A673 (cell line): ENCODE data around the gene CERS5.

Source experiments
- EZH2 ChIP-seq: fragments of 200-600 bp; sonication (generic); IDR thresholded peaks from 2 replicates; pipeline ENCODE4 v1.6.1; 2017; ENCODE audit warnings: borderline replicate concordance, low read depth, mild to moderate bottlenecking, mixed read lengths, antibody characterized with exemption, low read length; ENCODE audit not compliant: poor library complexity, severe bottlenecking
- TF ChIP-seq, protein P1 (sequence below): fragments of 300-800, 200-600 bp; sonication (generic); conservative IDR thresholded peaks from 2 replicates; pipeline ENCODE4 v1.5.1; 2017; ENCODE audit warnings: low read depth, mild to moderate bottlenecking, antibody characterized with exemption, low read length, moderate library complexity, mixed read lengths

GRCh38 chr12:50105913-50106450, 61.2 kb downstream of the CERS5 start:
- TF ChIP-seq, protein P1, sequence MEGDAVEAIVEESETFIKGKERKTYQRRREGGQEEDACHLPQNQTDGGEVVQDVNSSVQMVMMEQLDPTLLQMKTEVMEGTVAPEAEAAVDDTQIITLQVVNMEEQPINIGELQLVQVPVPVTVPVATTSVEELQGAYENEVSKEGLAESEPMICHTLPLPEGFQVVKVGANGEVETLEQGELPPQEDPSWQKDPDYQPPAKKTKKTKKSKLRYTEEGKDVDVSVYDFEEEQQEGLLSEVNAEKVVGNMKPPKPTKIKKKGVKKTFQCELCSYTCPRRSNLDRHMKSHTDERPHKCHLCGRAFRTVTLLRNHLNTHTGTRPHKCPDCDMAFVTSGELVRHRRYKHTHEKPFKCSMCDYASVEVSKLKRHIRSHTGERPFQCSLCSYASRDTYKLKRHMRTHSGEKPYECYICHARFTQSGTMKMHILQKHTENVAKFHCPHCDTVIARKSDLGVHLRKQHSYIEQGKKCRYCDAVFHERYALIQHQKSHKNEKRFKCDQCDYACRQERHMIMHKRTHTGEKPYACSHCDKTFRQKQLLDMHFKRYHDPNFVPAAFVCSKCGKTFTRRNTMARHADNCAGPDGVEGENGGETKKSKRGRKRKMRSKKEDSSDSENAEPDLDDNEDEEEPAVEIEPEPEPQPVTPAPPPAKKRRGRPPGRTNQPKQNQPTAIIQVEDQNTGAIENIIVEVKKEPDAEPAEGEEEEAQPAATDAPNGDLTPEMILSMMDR, result no peak
- no peak for TF ChIP-seq EZH2
